HepG2 (cell line): ENCODE measurements around the gene C20orf144. TPM values are rescaled to one million over a fixed set of nuclear protein-coding genes. Genes with fewer than 3 reads are reported as not detected.

Experiments
- ATAC-seq: fragments of 200-7000 bp; cut with Tn5 transposase; 3 replicates; pipeline ENCODE4 v1.9.1; 2020; ENCODE audit warnings: mild to moderate bottlenecking, moderate library complexity
- BruUV-seq: library from RNA; stranded (reverse); fragments of 400-500 nt; replicated peaks from 2 replicates; lab custom pipeline; 2021; lab: Mats Ljungman, UMichigan
- CTCF ChIA-PET: fragments of 300-600 bp; formaldehyde crosslinking; extraction: SDS; loops from one replicate; lab custom pipeline; 2021; ENCODE audit warnings: low total read pairs, inconsistent platforms, low intra/inter-chr PET ratio; lab: Yijun Ruan, JAX
- POLR2A ChIA-PET: fragments of 350-600 bp; sonication (Branson Sonifier 250); formaldehyde crosslinking; loops from one replicate; lab custom pipeline; 2020; ENCODE audit warnings: antibody characterized with exemption, inconsistent platforms; lab: Yijun Ruan, JAX
- DNase-seq: peaks from one replicate; pipeline ENCODE4 v3.0.0-alpha.2; 2015; ENCODE audit warnings: low spot score
- FAIRE-seq: peaks from 3 replicates; lab custom pipeline; 2011; peaks lifted over from hg19 to GRCh38; lab: Jason Lieb, UNC
- H2AFZ ChIP-seq: one replicate; pipeline ENCODE4 v1.6.1; 2011; ENCODE audit warnings: low read length, inconsistent platforms
- H3K27ac ChIP-seq: fragments of 300-600 bp; 3 replicates; pipeline ENCODE4 v1.8.0; 2011; ENCODE audit warnings: mixed run types, mild to moderate bottlenecking, mixed read lengths, low read length, inconsistent platforms; ENCODE audit not compliant: insufficient read depth; ENCODE audit errors: extremely low read length
- H3K27me3 ChIP-seq, 2 experiments: fragments of 200-600 bp in 1 of 2; 2 replicates in 1 of 2; 3 replicates in 1 of 2; pipeline versions ENCODE4 v1.6.0 to v1.8.0; 2011; ENCODE audit warnings: low read length in 2 of 2, mild to moderate bottlenecking in 2 of 2, moderate library complexity in 2 of 2, inconsistent platforms in 1 of 2; ENCODE audit not compliant: insufficient read depth in 2 of 2, control insufficient read depth in 1 of 2
- H3K36me3 ChIP-seq, 2 experiments: fragments of 200-600 bp in 1 of 2; replicated peaks in 1 of 2; 2 replicates in 1 of 2; 3 replicates in 1 of 2; pipeline versions ENCODE4 v1.5.1 to v1.8.0; 2011; ENCODE audit warnings: low read length in 2 of 2, inconsistent platforms in 1 of 2; ENCODE audit not compliant: insufficient read depth in 2 of 2, control insufficient read depth in 1 of 2
- H3K4me1 ChIP-seq: 2 replicates; pipeline ENCODE4 v1.5.1; 2012; ENCODE audit warnings: low read length, inconsistent platforms; ENCODE audit not compliant: insufficient read depth
- H3K4me2 ChIP-seq: 2 replicates; pipeline ENCODE4 v1.6.0; 2011; ENCODE audit warnings: low read depth, low read length, inconsistent platforms
- H3K4me3 ChIP-seq, 3 experiments: fragments of 200-600 bp in 1 of 3; sonication (generic), shearing (Covaris generic) in 1 of 3; replicated peaks in 1 of 3; 2 replicates each; pipeline ENCODE4 v1.5.1; 2011 to 2016; ENCODE audit warnings: low read length in 3 of 3, inconsistent platforms in 2 of 3, low read depth in 2 of 3, mild to moderate bottlenecking in 2 of 3, control low read depth in 1 of 3, mixed read lengths in 1 of 3; ENCODE audit not compliant: insufficient read depth in 1 of 3
- H3K79me2 ChIP-seq: one replicate; pipeline ENCODE4 v1.6.1; 2011; ENCODE audit warnings: low read length, inconsistent platforms; ENCODE audit not compliant: insufficient read depth
- H3K9ac ChIP-seq: 2 replicates; pipeline ENCODE4 v1.6.0; 2011; ENCODE audit warnings: mild to moderate bottlenecking, low read depth, low read length, inconsistent platforms; ENCODE audit not compliant: insufficient read depth
- H3K9me3 ChIP-seq: 2 replicates; pipeline ENCODE4 v1.5.1; 2012; ENCODE audit warnings: mild to moderate bottlenecking, low read length
- H4K20me1 ChIP-seq: 2 replicates; pipeline ENCODE4 v1.6.0; 2011; ENCODE audit warnings: inconsistent platforms, mild to moderate bottlenecking, low read length, moderate library complexity; ENCODE audit not compliant: insufficient read depth
- ARNT2 ChIP-seq: sonication (generic); formaldehyde crosslinking; IDR thresholded peaks from 2 replicates; pipeline ENCODE4 v1.8.0; 2022; ENCODE audit warnings: mild to moderate bottlenecking, low read depth, missing genetic modification reagents, moderate library complexity
- BORCS8-MEF2B ChIP-seq: sonication (generic); formaldehyde crosslinking; IDR thresholded peaks from 2 replicates; pipeline ENCODE4 v1.8.0; 2022; ENCODE audit warnings: mild to moderate bottlenecking, missing genetic modification reagents
- CSRNP1 ChIP-seq: sonication (generic); formaldehyde crosslinking; IDR thresholded peaks from 2 replicates; pipeline ENCODE4 v1.8.1; 2023; ENCODE audit warnings: mild to moderate bottlenecking, missing genetic modification reagents
- HNRNPLL ChIP-seq: fragments of 200-400 bp; formaldehyde crosslinking; IDR thresholded peaks from 2 replicates; pipeline ENCODE4 v1.6.1; 2017; ENCODE audit warnings: mild to moderate bottlenecking, low read depth, low read length; ENCODE audit not compliant: poor library complexity, severe bottlenecking
- JUND ChIP-seq: sonication (generic); formaldehyde crosslinking; IDR thresholded peaks from 2 replicates; pipeline ENCODE4 v1.8.0; 2022; ENCODE audit warnings: mild to moderate bottlenecking, missing genetic modification reagents
- KDM1A ChIP-seq: IDR thresholded peaks from 2 replicates; pipeline ENCODE4 v1.6.1; 2016; ENCODE audit warnings: missing compliant biosample characterization
- NR3C1 ChIP-seq: sonication (generic); formaldehyde crosslinking; IDR thresholded peaks from 2 replicates; pipeline ENCODE4 v1.4.0; 2020; ENCODE audit warnings: missing genetic modification reagents
- POLR2A ChIP-seq, 2 experiments: IDR thresholded peaks; 2 replicates each; pipeline ENCODE4 v1.6.1; 2011; ENCODE audit warnings: low read depth in 2 of 2, low read length in 2 of 2, mild to moderate bottlenecking in 1 of 2, moderate library complexity in 1 of 2; ENCODE audit not compliant: insufficient read depth in 1 of 2
- RBM22 ChIP-seq: fragments of 200-400 bp; formaldehyde crosslinking; optimal IDR thresholded peaks from 2 replicates; pipeline ENCODE3; 2017; ENCODE audit warnings: mild to moderate bottlenecking, low read length, moderate library complexity
- SP2 ChIP-seq: sonication (generic); formaldehyde crosslinking; IDR thresholded peaks from 2 replicates; pipeline ENCODE4 v1.5.1; 2020; ENCODE audit warnings: mild to moderate bottlenecking, missing genetic modification reagents
- ZBTB7A ChIP-seq: sonication (generic); formaldehyde crosslinking; IDR thresholded peaks from 2 replicates; pipeline ENCODE4 v1.8.0; 2022; ENCODE audit warnings: mild to moderate bottlenecking, missing genetic modification reagents
- ZFP36 ChIP-seq: fragments of 150-350 bp; IDR thresholded peaks from 2 replicates; pipeline ENCODE4 v1.6.1; 2018; ENCODE audit warnings: borderline replicate concordance, low read length, low read depth; ENCODE audit not compliant: partially characterized antibody
- ZKSCAN1 ChIP-seq: fragments of 150-350 bp; IDR thresholded peaks from 2 replicates; pipeline ENCODE4 v1.6.1; 2014; ENCODE audit warnings: low read length
- ZMYM3 ChIP-seq: sonication (generic); formaldehyde crosslinking; IDR thresholded peaks from 2 replicates; pipeline ENCODE4 v1.5.1; 2020; ENCODE audit warnings: mild to moderate bottlenecking, missing genetic modification reagents
- ZNF235 ChIP-seq: sonication (generic); formaldehyde crosslinking; IDR thresholded peaks from 2 replicates; pipeline ENCODE4 v1.8.1; 2023; ENCODE audit warnings: mild to moderate bottlenecking, missing genetic modification reagents, borderline replicate concordance
- ZNF501 ChIP-seq: sonication (generic); formaldehyde crosslinking; IDR thresholded peaks from 2 replicates; pipeline ENCODE4 v1.5.1; 2020; ENCODE audit warnings: mild to moderate bottlenecking, moderate library complexity, missing genetic modification reagents
- ZNF552 ChIP-seq: sonication (generic); formaldehyde crosslinking; IDR thresholded peaks from 2 replicates; pipeline ENCODE4 v1.9.0; 2022; ENCODE audit warnings: missing genetic modification reagents, mild to moderate bottlenecking, borderline replicate concordance
- ZNF768 ChIP-seq: sonication (generic); formaldehyde crosslinking; IDR thresholded peaks from 2 replicates; pipeline ENCODE4 v1.4.0; 2020; ENCODE audit warnings: missing genetic modification reagents
- ZNF781 ChIP-seq: sonication (generic); formaldehyde crosslinking; IDR thresholded peaks from 2 replicates; pipeline ENCODE4 v1.5.1; 2020; ENCODE audit warnings: borderline replicate concordance, mild to moderate bottlenecking, missing genetic modification reagents; ENCODE audit errors: not compliant biosample characterization
- WGBS: methylation state at CpG from one replicate; pipeline ENCODE4 v1.1.6; 2017; ENCODE audit warnings: low lambda C conversion rate; 5-methylcytosine and 5-hydroxymethylcytosine counted together
- in situ Hi-C: cut with HindIII; loops from 2 replicates; pipeline ENCODE4 v1.10.0; 2017; ENCODE audit warnings: low pct_unique_long_range_greater_than_20kb; ENCODE audit not compliant: extremely low pct_ligation_motif_present
- intact Hi-C: fragments of 100-400 bp; cut with micrococcal nuclease; formaldehyde crosslinking; loops from one replicate; pipeline ENCODE4 v1.10.0; 2022; ENCODE audit not compliant: unreplicated experiment
- polyA plus RNA-seq, 8 experiments: library from polyadenylated mRNA; depleted of rRNA in 3 of 8; stranded (reverse) in 7 of 8; unstranded in 1 of 8; fragments of >200 nt; fragmentation: Illumina TruSeq in 4 of 8; extraction: Trizol in 4 of 8; gene quantifications; 2 replicates each; pipeline versions ENCODE4 v1.2.1 to v1.2.3, GENCODE V29; 2011 to 2016; ENCODE audit warnings: low read depth in 4 of 8, missing spikeins in 1 of 8, mixed read lengths in 1 of 8; ENCODE audit not compliant: insufficient read depth in 1 of 8
- total RNA-seq, 5 experiments: library from RNA; depleted of rRNA; stranded (reverse); fragments of >200 nt; fragmentation: Illumina TruSeq; extraction: Trizol; gene quantifications; 2 replicates each; pipeline ENCODE4 v1.2.3, GENCODE V29; 2016; ENCODE audit warnings: low read depth in 1 of 5
- TF ChIP-seq, protein P1 (sequence below): sonication (generic); formaldehyde crosslinking; IDR thresholded peaks from 2 replicates; pipeline ENCODE4 v1.4.0; 2020; ENCODE audit warnings: mild to moderate bottlenecking, missing genetic modification reagents

The C20orf144 gene
- total and polyA plus RNA-seq, 2 of the 13 experiments (the other 11 are each of a cell fraction or from before 2014, with no cell fraction given): 0.09 to 0.16 TPM

GRCh38 chr20:33671573-33672288, 9.6 kb downstream of the C20orf144 start:
- FAIRE-seq: no peak
- Histone ChIP-seq H3K9ac (peak overlapping the region; percentile 7; the same call in 1 of the 2 replicates), H4K20me1 (0 out of 2 replicates have a peak, but pooled peaks cover 3% of the 10 kb centered on the region), H3K4me3 (peak overlapping the region in 1 of 3 experiments; percentile 96; a peak in 1 of 6 replicates), H3K79me2 (peaks cover 24% of the 10 kb centered on the region), H3K27ac (no peak overlapping the region), H3K27me3 (peaks cover 0 to 3% of the 10 kb centered on the region in 2 experiments; a peak in 1 of 5 replicates), H3K36me3 (peaks cover 16 to 41% of the 10 kb centered on the region in 2 experiments), H3K4me1 (peaks cover 51% of the 10 kb centered on the region), H3K4me2 (peak overlapping the region; percentile 83), H2AFZ (no peak overlapping the region)
- TSS peak; percentile 51 for BruUV-seq
- no peak for DNase-seq
- in situ Hi-C loops: no loop called here
- ChIA-PET CTCF (no interaction called here), POLR2A (interaction anchor here (0.9 to 2.4 kb wide), 3 partner anchors 8 to 228 kb away, joined by 3 to 16 read pairs (median 4); partner anchors contain the start of genes CBFA2T2 and SNTA1)
- TF ChIP-seq ZNF235 (CRISPR knock-in tag) (0 out of 2 replicates have a peak, but pooled peaks have one; percentile 21), NR3C1 (no peak), RBM22 (no peak), BORCS8-MEF2B (CRISPR knock-in tag) (no peak; the same call in 1 of the 2 replicates), ZFP36 (peak; percentile 6), HNRNPLL (no peak), ZBTB7A (CRISPR knock-in tag) (0 out of 2 replicates have a peak, but pooled peaks have one; percentile 21), ZNF781 (CRISPR knock-in tag) (peak; percentile 34), CSRNP1 (CRISPR knock-in tag) (0 out of 2 replicates have a peak, but pooled peaks have one; percentile 16), ARNT2 (CRISPR knock-in tag) (0 out of 2 replicates have a peak, but pooled peaks have one; percentile 30), ZNF768 (CRISPR knock-in tag) (peak; percentile 98), ZNF552 (CRISPR knock-in tag) (0 out of 2 replicates have a peak, but pooled peaks have one; percentile 46), POLR2A (IDR thresholded peaks at IDR 0.05; ENCODE audit: insufficient read depth in 1 of 2, low read depth in 2 of 2, low read length in 2 of 2) (peak in 1 of 2 experiments; percentile 24; a peak in 1 of 4 replicates), ZMYM3 (CRISPR knock-in tag) (peak; percentile 94), ZNF501 (CRISPR knock-in tag) (peak; percentile 22; the same call in 1 of the 2 replicates), ZKSCAN1 (no peak), JUND (CRISPR knock-in tag) (0 out of 2 replicates have a peak, but pooled peaks have one; percentile 40), KDM1A (CRISPR knock-in tag) (peak; percentile 68; the same call in 1 of the 2 replicates), SP2 (CRISPR knock-in tag) (peak; percentile 39; the same call in 1 of the 2 replicates)
- TF ChIP-seq, protein P1, sequence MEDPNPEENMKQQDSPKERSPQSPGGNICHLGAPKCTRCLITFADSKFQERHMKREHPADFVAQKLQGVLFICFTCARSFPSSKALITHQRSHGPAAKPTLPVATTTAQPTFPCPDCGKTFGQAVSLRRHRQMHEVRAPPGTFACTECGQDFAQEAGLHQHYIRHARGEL (CRISPR knock-in tag): peak; percentile 56; the same call in 1 of the 2 replicates
- TF ChIP-seq, all 625 proteins: peak for 15
- no peaks in the 10 kb centered on the region for H3K9me3 ChIP-seq
- intact Hi-C loops: loop anchor here (5.0 kb wide), 2 partner anchors 61 to 326 kb away; partner anchors contain the start of gene ZNF341
- 96% methylated on average over 6 of the region's 8 CpGs for WGBS
- ATAC-seq: no peak
